CD4-positive, alpha-beta T cell treated with Interleukin-2 at 100 ng/mL for 4 hours (primary cell): ENCODE measurements around the gene GRIK1.
"Not testable (repeated sequence)": the region's sequence is repeated elsewhere in the genome, so short reads cannot be mapped to it uniquely, and the experiment has no call there.

Source experiments
- DNase-seq: peaks from one replicate; pipeline ENCODE4 v3.0.0-alpha.2; 2020; ENCODE audit warnings: low spot score

The GRIK1 gene

DNA sequence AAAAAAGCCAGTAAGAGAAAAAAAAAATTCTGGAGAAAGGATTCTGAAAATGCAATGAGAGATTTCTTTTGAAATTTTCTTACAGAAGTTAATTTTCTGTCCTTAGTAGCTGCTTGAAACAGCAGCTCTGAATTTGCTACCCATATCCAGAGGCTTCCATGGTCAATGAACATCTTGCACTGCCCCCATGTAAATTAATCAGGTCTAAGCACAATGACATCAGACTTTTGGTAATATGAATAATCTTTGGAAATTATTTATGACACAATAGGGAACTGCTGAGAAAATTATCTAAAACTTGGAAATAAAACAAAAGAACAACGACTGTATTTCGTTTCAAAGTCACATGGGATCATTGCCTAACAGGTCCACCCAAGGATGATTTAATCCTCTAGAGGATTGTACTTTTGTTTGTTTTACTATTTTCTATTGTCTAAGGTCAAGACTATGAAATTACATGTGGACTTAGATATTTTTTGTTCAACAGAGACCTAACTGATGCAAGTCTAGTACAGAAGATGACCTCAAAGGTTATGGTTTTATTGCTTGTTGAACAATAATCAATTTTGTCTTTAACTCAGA is 328.9 kb downstream of the GRIK1 start:
- DNase-seq, result no peak

DNA sequence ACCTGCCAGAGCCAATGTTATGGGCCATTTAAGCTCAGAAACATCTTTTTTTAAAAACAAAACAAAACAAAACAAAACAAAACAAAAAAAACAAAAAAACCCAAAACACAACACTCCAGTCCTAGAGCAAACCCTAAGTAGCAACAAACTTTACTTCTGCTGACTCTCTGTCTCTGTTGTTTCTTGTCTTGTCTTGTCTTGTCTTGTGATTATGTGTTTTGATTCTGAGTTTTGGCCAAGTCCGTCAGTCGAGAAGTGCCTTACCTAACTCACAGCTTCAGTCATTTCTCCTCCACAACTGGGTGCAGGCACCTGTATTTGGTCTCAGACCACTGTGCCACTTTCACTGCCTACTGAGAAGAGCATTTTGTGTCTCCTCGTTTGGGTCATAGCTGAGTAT is 333.2 kb downstream of the GRIK1 start:
- no peak for DNase-seq

DNA sequence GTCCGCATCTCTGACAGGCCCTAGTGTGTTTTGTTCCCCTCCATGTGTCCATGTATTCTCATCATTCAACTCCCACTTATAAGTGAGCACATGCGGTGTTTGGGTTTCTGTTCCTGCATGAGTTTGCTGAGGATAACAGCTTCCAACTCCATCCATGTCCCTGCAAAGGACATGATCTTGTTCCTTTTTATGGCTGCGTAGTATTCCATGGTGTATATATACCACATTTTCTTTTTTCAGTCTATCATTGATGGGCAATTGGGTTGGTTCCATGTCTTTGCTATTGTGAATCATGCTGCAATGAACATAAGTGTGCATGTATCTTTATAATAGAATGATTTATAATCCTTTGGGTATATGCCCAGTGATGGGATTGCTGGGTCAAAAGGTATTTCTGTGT is 334.6 kb downstream of the GRIK1 start:
- not testable (repeated sequence) for DNase-seq

DNA sequence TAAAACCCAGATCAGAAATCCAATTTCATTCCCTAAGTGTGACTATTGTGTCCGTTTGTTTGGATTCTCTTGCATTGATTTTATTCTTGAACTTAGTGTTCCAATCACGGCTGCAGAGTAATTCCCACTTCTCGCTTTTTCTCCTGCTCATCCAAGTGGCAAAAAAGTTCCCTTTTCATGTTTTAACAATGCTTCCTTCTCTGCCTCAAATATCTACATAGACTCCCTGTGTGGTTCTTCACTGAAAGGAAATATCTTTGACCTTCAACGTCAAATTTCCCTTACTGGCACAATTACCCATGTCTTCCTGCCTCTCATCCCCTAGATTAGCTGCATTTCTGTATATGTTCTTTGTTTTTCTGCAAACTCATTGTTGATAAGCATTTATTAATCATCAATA is 335.7 kb downstream of the GRIK1 start:
- DNase-seq, result no peak

DNA sequence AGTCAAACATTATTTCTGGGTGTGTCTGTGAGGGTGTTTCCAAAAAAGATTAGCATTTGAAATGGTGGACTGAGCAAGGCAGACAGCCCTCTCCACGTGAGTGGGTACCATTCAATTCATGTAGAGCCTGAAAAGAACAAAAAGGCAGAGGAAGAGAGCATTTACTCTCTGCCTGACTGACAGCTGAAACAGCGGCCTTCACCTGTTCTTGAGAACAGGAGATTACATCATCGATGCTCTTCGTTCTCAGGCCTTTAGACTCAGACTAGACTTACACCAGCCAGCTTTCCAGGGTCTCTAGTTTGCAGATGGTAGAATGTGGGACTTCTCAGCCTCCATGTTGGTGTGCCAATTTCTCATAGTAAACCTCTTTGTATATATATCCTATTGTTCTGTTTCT is 338.7 kb downstream of the GRIK1 start:
- no peak for DNase-seq

DNA sequence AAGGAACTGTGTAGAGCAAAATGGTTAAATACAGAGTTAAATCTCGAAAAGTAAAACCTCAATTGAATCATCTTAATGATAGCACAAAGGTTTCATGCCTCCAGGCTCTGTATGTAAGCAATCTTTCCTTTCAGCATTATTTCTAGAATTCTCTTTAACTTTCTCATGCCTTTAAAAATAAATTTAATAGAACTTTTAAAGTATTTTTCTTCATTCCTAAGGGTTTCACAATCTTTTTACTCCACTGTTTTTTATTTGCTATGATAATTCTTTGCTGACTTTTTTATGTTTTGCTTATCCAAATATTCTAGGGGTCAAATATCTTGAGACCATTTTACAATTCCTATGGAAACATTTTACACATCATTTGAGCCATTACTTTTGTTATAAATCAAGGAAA is 353.1 kb downstream of the GRIK1 start:
- DNase-seq, result no peak

DNA sequence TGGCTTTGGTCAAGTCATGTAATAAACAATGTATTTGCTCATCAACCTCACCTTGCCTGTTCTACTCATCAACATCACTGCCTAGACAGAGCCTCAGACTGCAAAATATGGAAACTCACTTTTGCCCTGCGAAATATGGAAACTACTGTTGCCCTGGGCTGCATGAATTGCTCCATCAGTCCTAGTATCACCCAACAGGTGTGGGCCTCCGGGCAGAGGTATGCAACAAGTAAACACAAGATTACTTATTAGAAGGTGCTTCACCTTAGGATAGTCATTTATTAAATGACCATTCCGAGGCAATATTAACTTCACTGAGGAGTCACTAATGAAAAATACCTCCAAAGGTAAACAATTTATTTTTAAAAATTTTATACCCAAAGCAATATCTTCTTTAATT is 354.3 kb downstream of the GRIK1 start:
- DNase-seq, result no peak

DNA sequence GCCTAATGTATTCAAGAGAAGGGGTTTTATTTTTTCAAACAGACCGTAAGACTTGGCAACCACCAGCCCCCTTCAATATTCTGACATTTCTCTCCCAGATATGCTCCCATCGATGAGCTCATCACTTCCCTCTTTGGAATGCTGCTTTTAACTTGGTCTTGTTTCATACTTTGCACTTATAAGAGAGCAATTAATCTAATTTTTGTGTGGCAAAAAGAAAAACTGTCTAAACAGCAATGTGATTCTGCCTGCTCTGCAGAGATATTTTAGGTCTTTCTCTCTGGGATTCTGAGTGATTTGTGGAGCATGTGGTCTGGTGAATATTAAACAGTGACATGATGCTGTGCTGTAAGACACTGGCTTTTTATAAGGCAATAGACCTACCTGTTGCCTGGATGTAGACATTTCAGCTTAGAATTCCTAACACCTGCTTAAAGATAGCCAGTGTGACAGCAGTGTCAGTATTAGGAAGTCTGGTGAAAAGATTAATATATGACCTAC is 356.3 kb downstream of the GRIK1 start:
- DNase-seq, result no peak

DNA sequence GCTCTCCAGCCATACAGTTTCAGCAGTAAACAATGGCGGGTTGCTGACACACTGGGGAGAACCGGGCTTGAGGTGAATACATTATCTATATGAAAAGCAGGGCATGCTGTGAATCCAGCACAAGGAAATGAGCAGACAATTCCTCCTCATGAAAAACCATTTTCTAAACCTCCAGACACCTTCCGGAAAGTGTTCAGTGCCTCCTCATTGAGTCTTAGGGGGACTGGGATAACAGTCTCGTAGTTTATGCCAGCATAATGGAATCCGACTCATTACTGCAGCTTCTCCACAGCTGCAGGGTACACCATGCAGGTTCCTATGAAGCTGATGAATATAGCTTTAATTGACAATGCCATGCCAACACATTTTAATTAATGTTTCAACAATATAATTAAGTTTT is 356.9 kb downstream of the GRIK1 start:
- DNase-seq, result no peak

DNA sequence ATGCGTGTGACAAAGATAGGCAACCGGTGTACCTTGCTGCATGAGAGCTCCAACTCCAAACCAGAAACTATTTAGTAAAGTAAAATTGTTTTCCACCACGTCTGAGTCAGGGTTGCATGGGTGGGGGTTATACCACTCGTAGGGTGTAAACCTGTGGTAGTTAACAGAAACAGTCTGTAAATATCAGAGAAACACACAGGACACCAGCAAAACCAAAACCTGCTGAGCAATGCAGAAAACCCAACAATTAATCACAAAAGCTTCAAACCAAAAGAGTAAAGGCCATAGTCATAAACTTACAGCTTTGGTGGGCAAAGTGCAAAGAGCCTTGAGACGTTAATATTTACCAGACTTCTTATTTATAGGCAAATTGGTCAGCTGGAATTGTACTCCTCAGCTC is 358.4 kb downstream of the GRIK1 start:
- no peak for DNase-seq

DNA sequence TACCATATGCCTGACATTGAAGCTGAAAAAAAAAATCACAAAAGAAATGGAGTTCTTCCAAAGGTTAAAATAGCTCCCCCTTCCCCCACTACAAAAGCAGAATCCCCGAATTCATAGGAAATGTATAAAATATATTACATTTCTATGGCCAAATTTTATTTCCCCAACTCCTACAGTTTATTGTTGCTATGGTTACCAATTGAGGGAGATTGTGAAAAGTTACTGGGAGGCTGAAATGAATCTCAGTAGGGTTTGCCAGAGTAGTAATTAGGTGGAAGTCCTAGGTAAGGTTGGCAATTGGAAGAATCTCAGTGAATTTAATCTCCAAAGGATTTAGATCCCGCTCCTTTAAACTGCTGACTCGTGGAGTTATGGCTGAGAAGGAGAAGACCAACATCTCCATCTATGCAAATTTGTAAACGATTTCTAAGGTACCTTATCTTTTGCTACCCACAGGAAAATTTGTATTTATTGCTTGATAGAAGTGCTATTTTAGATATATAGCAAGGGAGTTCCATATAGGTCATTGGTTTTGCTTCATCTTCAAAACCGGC is 359.0 kb downstream of the GRIK1 start:
- no peak for DNase-seq

DNA sequence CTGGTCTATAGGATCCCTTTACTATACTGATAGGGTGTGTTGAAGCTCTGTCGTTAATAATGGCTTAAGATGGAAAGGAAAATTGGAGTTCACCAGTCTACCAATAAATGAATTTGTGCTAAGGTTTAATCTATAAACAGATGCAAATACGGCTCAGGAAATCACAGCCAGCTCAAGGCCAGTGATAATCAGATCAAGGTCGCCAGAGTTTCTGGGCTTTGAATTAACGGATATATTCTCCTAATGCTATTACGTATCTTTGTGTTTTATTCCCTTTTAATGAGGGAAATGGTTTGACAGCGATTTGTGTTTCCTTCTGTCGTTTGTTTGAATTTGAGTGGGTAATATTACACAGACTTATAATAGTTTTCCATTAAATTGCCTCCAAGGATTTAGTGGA is 361.5 kb downstream of the GRIK1 start:
- DNase-seq, result no peak

DNA sequence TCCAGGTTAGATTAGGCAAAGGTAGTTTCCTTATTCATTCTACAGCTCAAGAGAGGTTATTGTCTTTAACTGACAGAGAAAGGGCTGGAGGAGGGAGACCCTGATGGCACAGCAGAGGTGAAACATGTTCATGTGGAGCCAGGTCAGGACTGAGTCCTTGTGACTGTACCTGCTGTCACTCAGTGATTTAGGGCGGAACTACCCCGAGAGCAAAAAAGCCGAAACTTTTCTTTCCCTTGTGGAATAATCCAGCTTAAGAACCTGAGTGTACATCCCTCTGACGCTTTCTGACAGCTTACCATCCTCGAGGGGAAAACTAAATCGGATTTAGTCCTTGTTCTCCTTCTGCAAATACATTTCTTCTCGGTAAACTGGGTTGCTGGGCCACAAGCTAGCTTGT is 367.8 kb downstream of the GRIK1 start:
- DNase-seq, result no peak

DNA sequence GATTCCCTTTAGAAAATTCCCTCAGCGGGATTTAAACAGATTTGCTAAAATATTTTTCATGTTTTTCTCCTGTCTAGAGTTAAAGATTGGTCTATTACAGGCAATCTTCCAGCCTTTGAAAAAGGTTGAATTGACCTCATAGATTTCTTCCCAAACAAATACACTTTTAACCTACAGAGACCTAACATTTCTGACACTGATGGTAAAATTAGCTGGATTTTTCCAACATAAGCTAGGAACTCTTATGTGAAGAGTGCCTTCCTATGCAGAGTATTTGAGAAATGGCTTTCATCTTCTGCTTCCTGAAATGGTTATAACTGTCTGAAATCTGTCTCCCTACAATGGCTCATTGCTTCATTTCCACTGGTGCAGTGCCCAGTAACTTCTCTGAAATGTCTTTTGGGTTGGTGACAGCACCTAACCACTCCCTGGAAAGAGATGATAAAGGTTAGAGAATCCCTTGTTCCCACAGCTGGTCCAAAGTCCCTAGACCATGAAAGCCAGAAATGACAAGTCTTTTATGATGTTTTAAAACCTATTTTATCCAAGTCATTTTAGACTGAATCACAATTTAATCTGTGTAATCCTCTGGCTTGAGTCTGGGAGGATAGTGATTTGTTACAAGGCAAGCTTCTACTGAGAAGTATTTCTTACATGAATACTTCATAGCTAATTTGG is 371.6 kb downstream of the GRIK1 start:
- DNase-seq, result no peak

DNA sequence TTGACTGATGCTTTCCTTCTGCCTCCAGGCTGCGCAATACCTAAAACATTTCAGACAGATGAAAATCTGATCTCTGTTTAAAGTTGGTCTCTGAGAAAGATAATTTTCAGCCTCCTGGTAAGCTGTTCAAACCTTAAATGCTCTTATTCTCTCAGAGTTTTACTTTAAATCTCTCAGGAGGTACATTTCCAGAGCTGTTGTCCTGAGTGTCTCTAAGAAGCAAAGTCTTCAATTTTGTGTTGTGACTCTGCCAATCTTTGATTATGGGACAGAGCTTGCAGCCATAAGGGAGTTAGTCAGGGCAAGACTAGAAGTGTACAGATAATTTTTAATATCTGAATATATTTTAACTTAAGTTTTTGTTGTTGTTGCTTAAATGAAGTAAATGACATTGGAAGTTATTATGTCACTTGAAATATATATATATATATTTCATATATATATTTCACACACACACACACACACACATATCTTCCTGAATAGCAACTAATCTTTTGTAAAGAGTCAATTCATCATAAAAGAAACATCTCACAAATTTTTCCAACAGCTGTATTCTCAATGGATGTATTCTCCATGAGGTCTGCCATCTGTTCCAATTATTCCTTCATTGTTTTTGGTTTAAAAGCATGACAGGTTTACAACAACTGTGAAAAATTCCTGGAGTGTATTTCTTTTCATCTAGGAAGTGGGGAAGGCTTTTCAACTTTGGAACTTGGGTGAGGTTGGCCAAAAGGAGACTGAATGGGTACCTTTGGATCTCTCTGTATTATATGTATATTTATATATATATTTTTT is 381.7 kb downstream of the GRIK1 start:
- no peak for DNase-seq

DNA sequence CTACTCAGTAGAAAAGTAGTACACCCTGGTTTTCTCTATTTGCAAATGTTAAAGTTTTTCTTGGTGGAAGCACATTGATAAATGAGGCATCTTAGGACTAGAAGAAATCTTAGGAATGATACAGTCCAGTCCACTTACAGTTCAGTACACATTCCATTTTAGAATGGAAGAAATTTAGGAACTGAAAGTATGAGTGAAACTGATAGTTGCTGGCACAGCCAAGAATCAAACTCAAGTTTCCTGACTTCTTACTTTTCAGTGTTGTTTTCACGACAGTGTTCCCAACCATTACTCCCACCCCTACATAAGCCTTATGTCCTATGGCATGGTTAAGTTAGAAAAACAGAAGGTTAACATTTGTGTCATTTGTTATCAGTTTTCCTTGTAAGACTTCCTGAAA is 382.6 kb downstream of the GRIK1 start:
- DNase-seq, result no peak

DNA sequence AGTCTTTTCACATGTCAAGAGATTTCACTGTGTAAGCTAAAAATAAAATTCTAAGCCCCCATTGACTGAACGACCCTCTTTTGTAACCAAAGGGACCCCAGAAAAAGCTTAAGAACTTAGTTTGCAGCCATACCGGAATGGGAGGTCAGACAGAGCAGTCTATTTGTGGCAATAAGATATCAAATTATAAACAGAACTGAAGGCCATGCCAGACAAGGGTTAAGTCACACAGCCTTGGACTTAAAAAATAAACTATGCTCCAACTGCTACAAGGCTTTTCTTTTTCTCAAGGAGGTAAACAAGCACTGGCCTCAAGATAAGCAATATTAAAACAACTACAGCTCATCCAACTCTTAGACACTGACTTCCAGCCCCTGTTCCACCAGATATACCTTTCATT is 384.2 kb downstream of the GRIK1 start:
- no peak for DNase-seq

DNA sequence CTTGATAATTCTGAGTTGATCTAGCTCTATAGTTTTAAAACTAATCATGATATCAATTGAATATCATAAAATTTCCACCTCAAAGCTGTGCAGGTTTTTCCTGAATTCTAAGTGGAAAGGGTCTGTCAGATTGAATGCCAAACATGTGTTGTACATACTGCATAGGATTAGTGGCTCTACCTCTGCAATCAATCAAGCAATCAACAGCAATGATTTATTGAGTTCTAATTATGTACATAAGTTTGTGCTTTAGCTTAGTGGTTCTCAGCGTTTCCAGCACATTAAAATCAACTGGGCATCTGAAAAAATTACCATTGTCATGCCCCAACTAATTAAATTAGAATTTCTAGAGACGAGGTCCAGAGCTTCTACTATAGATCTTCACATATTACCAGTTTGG is 389.6 kb downstream of the GRIK1 start:
- DNase-seq, result no peak

DNA sequence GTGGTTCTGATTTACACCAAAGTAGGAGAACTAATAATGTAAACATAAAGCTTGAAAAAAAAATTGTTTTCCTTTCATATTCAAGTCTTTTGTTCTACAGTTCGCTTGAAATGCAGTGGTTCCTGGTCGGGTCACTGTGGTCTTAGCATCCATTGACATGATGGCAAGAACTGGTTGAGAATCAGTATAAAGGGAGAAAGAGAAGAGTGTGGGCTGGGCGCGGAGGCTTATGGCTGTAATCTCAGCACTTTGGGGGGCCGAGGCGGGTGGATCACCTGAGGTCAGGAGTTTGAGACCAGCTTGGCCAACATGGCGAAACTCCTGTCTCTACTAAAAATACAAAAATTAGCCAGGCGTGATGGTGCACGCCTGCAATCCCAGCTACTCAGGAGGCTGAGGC is 390.2 kb downstream of the GRIK1 start:
- no peak for DNase-seq

DNA sequence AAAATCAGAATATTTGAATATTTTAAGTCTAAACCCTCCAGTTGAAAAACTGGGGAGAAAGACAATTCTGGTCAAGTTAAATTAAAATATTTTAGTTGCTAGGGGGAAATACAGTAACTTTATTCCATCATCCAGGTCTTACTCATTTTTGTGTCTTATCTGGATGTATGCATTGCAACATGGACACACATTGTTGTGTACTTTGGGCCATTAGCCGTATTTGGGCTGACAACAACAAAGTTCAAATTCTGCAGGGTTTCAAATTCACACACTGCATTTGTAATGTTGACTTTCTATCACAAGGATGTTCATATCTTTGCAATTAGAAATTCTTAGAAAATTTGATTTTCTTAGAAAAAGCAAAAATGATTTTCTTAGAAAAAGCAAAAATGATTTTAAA is 391.8 kb downstream of the GRIK1 start:
- DNase-seq, result no peak

DNA sequence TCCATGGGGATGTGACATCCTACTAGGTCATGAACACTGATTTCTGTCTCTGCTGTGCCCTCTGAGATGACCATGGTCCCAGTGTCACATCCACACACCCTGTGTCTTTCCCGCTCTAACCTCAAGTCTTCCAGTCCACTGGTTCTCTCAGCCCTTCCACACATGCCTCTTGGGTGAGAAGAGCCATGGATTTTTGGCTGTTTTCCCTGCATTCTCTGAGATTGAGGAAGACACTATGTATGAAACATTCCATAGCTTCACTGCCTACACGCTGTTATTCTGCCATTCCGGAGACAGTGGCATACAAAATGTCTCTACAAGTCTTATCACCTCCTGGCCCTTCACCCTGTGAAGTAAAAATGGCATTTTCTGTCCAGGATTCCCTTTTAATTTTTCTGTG is 393.7 kb downstream of the GRIK1 start:
- no peak for DNase-seq

DNA sequence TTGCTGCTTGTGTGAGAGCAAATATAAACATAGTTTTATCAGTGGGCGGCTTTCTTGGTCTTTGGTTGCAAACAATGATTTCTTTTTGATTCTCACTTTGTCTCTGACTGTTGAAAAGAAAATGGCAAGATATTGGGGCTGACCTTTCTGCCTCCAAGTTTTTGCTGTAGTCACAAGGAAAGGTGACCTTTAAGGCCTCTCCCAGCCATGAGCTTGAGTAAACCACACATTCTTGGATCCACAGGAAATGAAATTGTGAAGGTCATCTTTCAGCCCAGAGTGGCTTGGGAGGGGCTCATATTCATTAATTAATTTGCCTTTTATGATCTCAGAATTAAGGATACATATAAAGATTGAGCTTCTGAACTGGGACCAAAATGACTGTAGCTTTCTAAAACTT is 399.5 kb downstream of the GRIK1 start:
- DNase-seq, result no peak

DNA sequence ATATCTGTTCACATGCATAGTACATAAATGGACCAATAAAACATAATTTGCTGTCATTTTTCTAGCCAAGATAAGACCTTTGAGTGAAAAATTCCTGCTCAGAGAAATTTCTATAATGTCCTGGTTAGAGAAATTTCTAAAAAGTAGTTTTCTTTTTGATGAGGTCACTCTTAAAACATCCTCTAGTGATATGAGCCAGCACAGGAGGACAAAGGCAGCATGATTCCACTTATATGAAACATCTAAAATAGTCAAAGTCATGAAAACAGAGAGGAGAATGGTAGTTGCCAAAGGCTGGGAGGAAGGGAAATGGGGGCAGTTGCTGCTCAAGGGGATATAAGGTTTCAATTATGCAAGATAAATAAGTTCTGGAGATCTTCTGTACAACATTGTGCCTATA is 401.7 kb downstream of the GRIK1 start:
- no peak for DNase-seq
